H9 (cell line): ENCODE data around the gene GAP43. TPM values are rescaled to one million over a fixed set of nuclear protein-coding genes. Genes with fewer than 3 reads are reported as not detected.

Experiments used
- DNase-seq: peaks from one replicate; pipeline ENCODE4 v3.0.0-alpha.2; 2017
- H2AFZ ChIP-seq: one replicate; pipeline ENCODE4 v1.6.1; 2013; ENCODE audit warnings: mild to moderate bottlenecking, low read length, control low read depth, moderate library complexity
- H2AK5ac ChIP-seq: 2 replicates; pipeline ENCODE4 v1.6.1; 2013; ENCODE audit warnings: low read length, control low read depth, mixed read lengths; ENCODE audit not compliant: insufficient read length
- H2BK120ac ChIP-seq: one replicate; pipeline ENCODE4 v1.6.1; 2013; ENCODE audit warnings: low read depth, mild to moderate bottlenecking, low read length, control low read depth, inconsistent platforms; ENCODE audit not compliant: poor library complexity, severe bottlenecking
- H2BK12ac ChIP-seq: 2 replicates; pipeline ENCODE4 v1.6.1; 2013; ENCODE audit warnings: low read length, control low read depth, mixed read lengths, low read depth; ENCODE audit not compliant: insufficient read length
- H2BK15ac ChIP-seq: 2 replicates; pipeline ENCODE4 v1.6.1; 2013; ENCODE audit warnings: low read depth, low read length, control low read depth
- H2BK20ac ChIP-seq: one replicate; pipeline ENCODE4 v1.6.1; 2013; ENCODE audit warnings: low read depth, mild to moderate bottlenecking, low read length, control low read depth, inconsistent platforms; ENCODE audit not compliant: poor library complexity, severe bottlenecking
- H2BK5ac ChIP-seq: 2 replicates; pipeline ENCODE4 v1.6.1; 2013; ENCODE audit warnings: low read length, control low read depth, mixed read lengths; ENCODE audit not compliant: insufficient read length
- H3K14ac ChIP-seq: 2 replicates; pipeline ENCODE4 v1.6.1; 2013; ENCODE audit warnings: low read length, control low read depth; ENCODE audit not compliant: insufficient read depth
- H3K18ac ChIP-seq: 2 replicates; pipeline ENCODE4 v1.6.1; 2013; ENCODE audit warnings: low read depth, mild to moderate bottlenecking, mixed read lengths, low read length, control low read depth; ENCODE audit not compliant: insufficient read length
- H3K23ac ChIP-seq: 2 replicates; pipeline ENCODE4 v1.6.1; 2013; ENCODE audit warnings: low read length, control low read depth, mixed read lengths, low read depth; ENCODE audit not compliant: insufficient read length
- H3K23me2 ChIP-seq: 2 replicates; pipeline ENCODE4 v1.6.1; 2013; ENCODE audit warnings: low read depth, mild to moderate bottlenecking, mixed read lengths, low read length, control low read depth; ENCODE audit not compliant: insufficient read length, poor library complexity, severe bottlenecking
- H3K27ac ChIP-seq: 2 replicates; pipeline ENCODE4 v1.5.1; 2013; ENCODE audit warnings: low read length, control low read depth, mixed read lengths, low read depth; ENCODE audit not compliant: insufficient read length
- H3K27me3 ChIP-seq: 2 replicates; pipeline ENCODE4 v1.6.1; 2013; ENCODE audit warnings: low read length, control low read depth, inconsistent platforms; ENCODE audit not compliant: insufficient read depth
- H3K4ac ChIP-seq: 2 replicates; pipeline ENCODE4 v1.6.1; 2013; ENCODE audit warnings: low read depth, mild to moderate bottlenecking, control low read depth, inconsistent platforms, low read length, moderate library complexity
- H3K4me1 ChIP-seq: 2 replicates; pipeline ENCODE4 v1.6.1; 2013; ENCODE audit warnings: low read length, control low read depth, inconsistent platforms; ENCODE audit not compliant: insufficient read depth
- H3K4me2 ChIP-seq: 2 replicates; pipeline ENCODE4 v1.6.1; 2013; ENCODE audit warnings: low read length, control low read depth, mixed read lengths; ENCODE audit not compliant: insufficient read length, insufficient read depth
- H3K56ac ChIP-seq: 2 replicates; pipeline ENCODE4 v1.6.1; 2013; ENCODE audit warnings: low read depth, mild to moderate bottlenecking, mixed read lengths, low read length, control low read depth; ENCODE audit not compliant: insufficient read length
- H3K79me1 ChIP-seq: 2 replicates; pipeline ENCODE4 v1.6.1; 2013; ENCODE audit warnings: low read depth, mild to moderate bottlenecking, moderate library complexity, low read length, control low read depth, inconsistent platforms; ENCODE audit not compliant: insufficient read depth, poor library complexity, severe bottlenecking
- H3K79me2 ChIP-seq: 2 replicates; pipeline ENCODE4 v1.6.1; 2013; ENCODE audit warnings: low read length, control low read depth, inconsistent platforms; ENCODE audit not compliant: insufficient read depth
- H3K9ac ChIP-seq: 2 replicates; pipeline ENCODE4 v1.6.1; 2013; ENCODE audit warnings: low read length, control low read depth, mixed read lengths; ENCODE audit not compliant: insufficient read length; ENCODE audit errors: extremely low read depth
- H3K9me3 ChIP-seq: one replicate; pipeline ENCODE4 v1.6.1; 2013; ENCODE audit warnings: low read depth, low read length, inconsistent platforms; ENCODE audit not compliant: control insufficient read depth
- H3T11ph ChIP-seq: one replicate; pipeline ENCODE4 v1.6.1; 2013; ENCODE audit warnings: mild to moderate bottlenecking, low read length, control low read depth, inconsistent platforms
- H4K20me1 ChIP-seq: one replicate; pipeline ENCODE4 v1.6.1; 2013; ENCODE audit not compliant: control insufficient read depth, insufficient read length, insufficient read depth
- H4K5ac ChIP-seq: 2 replicates; pipeline ENCODE4 v1.6.1; 2013; ENCODE audit warnings: low read depth, mild to moderate bottlenecking, mixed read lengths, low read length, control low read depth; ENCODE audit not compliant: insufficient read length
- H4K8ac ChIP-seq: replicated peaks from 2 replicates; pipeline ENCODE4 v1.6.1; 2013; ENCODE audit warnings: low read length, control low read depth, mixed read lengths, low read depth; ENCODE audit not compliant: insufficient read length
- H4K91ac ChIP-seq: 2 replicates; pipeline ENCODE4 v1.6.1; 2013; ENCODE audit warnings: low read depth, mild to moderate bottlenecking, moderate library complexity, mixed read lengths, low read length, control low read depth; ENCODE audit not compliant: insufficient read length
- H3K27ac Mint-ChIP-seq, 3 experiments: 2 replicates in 2 of 3; 3 replicates in 1 of 3; pipeline ENCODE4 v1.8.0; 2020 to 2021; ENCODE audit warnings: mixed read lengths in 3 of 3, mild to moderate bottlenecking in 1 of 3, moderate library complexity in 1 of 3
- H3K27me3 Mint-ChIP-seq: 2 replicates; pipeline ENCODE4 v1.8.0; 2021; ENCODE audit warnings: low read depth, mild to moderate bottlenecking, moderate library complexity, mixed read lengths
- H3K36me3 Mint-ChIP-seq, 3 experiments: 2 replicates in 2 of 3; 3 replicates in 1 of 3; pipeline ENCODE4 v1.8.0; 2020 to 2021; ENCODE audit warnings: low read depth in 3 of 3, mixed read lengths in 3 of 3; ENCODE audit not compliant: insufficient read depth in 1 of 3
- H3K4me1 Mint-ChIP-seq, 2 experiments: 2 replicates each; pipeline ENCODE4 v1.8.0; 2020; ENCODE audit warnings: mixed read lengths in 2 of 2
- H3K4me3 Mint-ChIP-seq, 2 experiments: 2 replicates in 1 of 2; 3 replicates in 1 of 2; pipeline ENCODE4 v1.8.0; 2020 to 2021; ENCODE audit warnings: mild to moderate bottlenecking in 2 of 2, mixed read lengths in 2 of 2, moderate library complexity in 1 of 2
- H3K9me3 Mint-ChIP-seq, 2 experiments: 2 replicates in 1 of 2; 3 replicates in 1 of 2; pipeline ENCODE4 v1.8.0; 2020; ENCODE audit warnings: mild to moderate bottlenecking in 2 of 2, mixed read lengths in 2 of 2, moderate library complexity in 1 of 2
- CTCF ChIP-seq: fragments of 200-600 bp; sonication (generic); conservative IDR thresholded peaks from 3 replicates; pipeline ENCODE4 v1.8.0; 2021; ENCODE audit warnings: antibody characterized with exemption, mild to moderate bottlenecking
- WGBS: extraction: QIAGEN DNeasy Blood & Tissue Kit; methylation state at CpG from one replicate; pipeline ENCODE4 v1.1.7; 2013; ENCODE audit warnings: missing lambda C conversion rate, low lambda C conversion rate, mixed read lengths; ENCODE audit not compliant: insufficient read length; ENCODE audit errors: extremely low coverage; 5-methylcytosine and 5-hydroxymethylcytosine counted together
- total RNA-seq: library from RNA; stranded (reverse); gene quantifications from 2 replicates; pipeline ENCODE4 v1.2.1, GENCODE V29; 2021

The GAP43 gene
- total RNA-seq, 1 experiment from 2014 or later: 12.8 TPM

GRCh38 chr3:115708540-115708939, 85.2 kb downstream of the GAP43 start:
- Histone ChIP-seq H3K23ac (no peak overlapping the region), H2BK12ac (peak overlapping the region; percentile 70), H3K79me2 (no peaks in the 10 kb centered on the region), H2BK120ac (no peak overlapping the region), H3K9me3 (no peaks in the 10 kb centered on the region), H3K27me3 (no peaks in the 10 kb centered on the region), H3K56ac (no peak overlapping the region), H3K27ac (no peak overlapping the region), H4K5ac (no peak overlapping the region), H2AK5ac (no peak overlapping the region), H4K8ac (no peak overlapping the region), H3K23me2 (no peaks in the 10 kb centered on the region), H3K14ac (no peak overlapping the region), H2AFZ (no peak overlapping the region), H3K4me2 (no peak overlapping the region), H3K18ac (no peak overlapping the region), H2BK5ac (no peak overlapping the region), H3T11ph (no peak overlapping the region), H3K4ac (no peak overlapping the region), H2BK15ac (no peak overlapping the region), H2BK20ac (no peak overlapping the region), H3K9ac (no peak overlapping the region), H3K79me1 (no peaks in the 10 kb centered on the region), H4K20me1 (no peaks in the 10 kb centered on the region), H4K91ac (no peak overlapping the region), H3K4me1 (no peaks in the 10 kb centered on the region; the same call in none of the 2 replicates)
- Mint-ChIP-seq H3K4me1 (peaks cover 15 to 23% of the 10 kb centered on the region in 2 experiments), H3K27me3 (no peaks in the 10 kb centered on the region), H3K36me3 (no peaks in the 10 kb centered on the region), H3K27ac (no peak overlapping the region), H3K4me3 (no peak overlapping the region), H3K9me3 (no peaks in the 10 kb centered on the region)
- DNase-seq: no peak
- WGBS: no CpG with 5 or more reads among the region's 2 CpGs
- TF ChIP-seq CTCF: no peak
